Measurements from ENCODE around the gene DCAF17. TPM values are rescaled to one million over a fixed set of nuclear protein-coding genes. Genes with fewer than 3 reads are reported as not detected.

Gene DCAF17, protein sequence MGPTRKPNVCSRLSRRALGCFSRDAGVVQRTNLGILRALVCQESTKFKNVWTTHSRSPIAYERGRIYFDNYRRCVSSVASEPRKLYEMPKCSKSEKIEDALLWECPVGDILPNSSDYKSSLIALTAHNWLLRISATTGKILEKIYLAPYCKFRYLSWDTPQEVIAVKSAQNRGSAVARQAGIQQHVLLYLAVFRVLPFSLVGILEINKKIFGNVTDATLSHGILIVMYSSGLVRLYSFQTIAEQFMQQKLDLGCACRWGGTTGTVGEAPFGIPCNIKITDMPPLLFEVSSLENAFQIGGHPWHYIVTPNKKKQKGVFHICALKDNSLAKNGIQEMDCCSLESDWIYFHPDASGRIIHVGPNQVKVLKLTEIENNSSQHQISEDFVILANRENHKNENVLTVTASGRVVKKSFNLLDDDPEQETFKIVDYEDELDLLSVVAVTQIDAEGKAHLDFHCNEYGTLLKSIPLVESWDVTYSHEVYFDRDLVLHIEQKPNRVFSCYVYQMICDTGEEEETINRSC
- polyA plus RNA-seq (17.5 and 20.3 TPM in 2 replicates), polyA minus RNA-seq (53.1 and 57.6 TPM in 2 replicates)

GRCh38 chr2:171434013-171434989 is at the start of gene DCAF17:
Gene DCAF17 (plus strand): TSS chr2:171434226. CDS start chr2:171434578, 352 bp downstream.
- Histone ChIP-seq H3K36me3 (ENCODE audit: insufficient read depth, low read length) (no peaks in the 10 kb centered on the region), H4K20me1 (ENCODE audit: insufficient read depth) (no peaks in the 10 kb centered on the region), H3K27me3 (ENCODE audit: insufficient read depth, low read depth, low read length) (no peaks in the 10 kb centered on the region), H3K9me2 (ENCODE audit: insufficient read depth, low read length) (no peaks in the 10 kb centered on the region), H3K9ac (ENCODE audit: low read length) (peak within 1 kb of the TSS; percentile 84), H2AFZ (ENCODE audit: low read depth, low read length) (peak within 1 kb of the TSS; percentile 93), H3K27ac (ENCODE audit: low read length) (peak within 1 kb of the TSS; percentile 84), H3F3A (ENCODE audit: insufficient read depth, low read length, poor library complexity, severe bottlenecking) (no peaks in the 10 kb centered on the region), H3K79me2 (replicated peaks; ENCODE audit: insufficient read depth, low read length) (peaks cover 18% of the 10 kb centered on the region), H3K9me3 (ENCODE audit: low read length) (no peaks in the 10 kb centered on the region), H3K4me3 (ENCODE audit: low read length) (peak within 1 kb of the TSS; percentile 95), H3K4me2 (ENCODE audit: low read length) (peak within 1 kb of the TSS; percentile 97)
- peak; percentile 57 for TF ChIP-seq CTCF (IDR thresholded peaks at IDR 0.05; ENCODE audit: poor library complexity, severe bottlenecking)
- TF ChIP-seq RAD21 (conservative IDR thresholded peaks at IDR 0.05) = peak; percentile 63
- peak; percentile 66 for TF ChIP-seq SMC3 (conservative IDR thresholded peaks at IDR 0.05; ENCODE audit: poor library complexity)
- TF ChIP-seq POLR2AphosphoS5 (IDR thresholded peaks at IDR 0.05) = peak; percentile 61
- TF ChIP-seq TAF1 (IDR thresholded peaks at IDR 0.05; ENCODE audit: low read depth) = no peak
- no peak for TF ChIP-seq EZH2 (IDR thresholded peaks at IDR 0.05; ENCODE audit: borderline replicate concordance, insufficient read depth, low read length, poor library complexity, severe bottlenecking)
- no peak for TF ChIP-seq EP300 (conservative IDR thresholded peaks at IDR 0.05; ENCODE audit: poor library complexity, severe bottlenecking)
- TF ChIP-seq, protein P1, sequence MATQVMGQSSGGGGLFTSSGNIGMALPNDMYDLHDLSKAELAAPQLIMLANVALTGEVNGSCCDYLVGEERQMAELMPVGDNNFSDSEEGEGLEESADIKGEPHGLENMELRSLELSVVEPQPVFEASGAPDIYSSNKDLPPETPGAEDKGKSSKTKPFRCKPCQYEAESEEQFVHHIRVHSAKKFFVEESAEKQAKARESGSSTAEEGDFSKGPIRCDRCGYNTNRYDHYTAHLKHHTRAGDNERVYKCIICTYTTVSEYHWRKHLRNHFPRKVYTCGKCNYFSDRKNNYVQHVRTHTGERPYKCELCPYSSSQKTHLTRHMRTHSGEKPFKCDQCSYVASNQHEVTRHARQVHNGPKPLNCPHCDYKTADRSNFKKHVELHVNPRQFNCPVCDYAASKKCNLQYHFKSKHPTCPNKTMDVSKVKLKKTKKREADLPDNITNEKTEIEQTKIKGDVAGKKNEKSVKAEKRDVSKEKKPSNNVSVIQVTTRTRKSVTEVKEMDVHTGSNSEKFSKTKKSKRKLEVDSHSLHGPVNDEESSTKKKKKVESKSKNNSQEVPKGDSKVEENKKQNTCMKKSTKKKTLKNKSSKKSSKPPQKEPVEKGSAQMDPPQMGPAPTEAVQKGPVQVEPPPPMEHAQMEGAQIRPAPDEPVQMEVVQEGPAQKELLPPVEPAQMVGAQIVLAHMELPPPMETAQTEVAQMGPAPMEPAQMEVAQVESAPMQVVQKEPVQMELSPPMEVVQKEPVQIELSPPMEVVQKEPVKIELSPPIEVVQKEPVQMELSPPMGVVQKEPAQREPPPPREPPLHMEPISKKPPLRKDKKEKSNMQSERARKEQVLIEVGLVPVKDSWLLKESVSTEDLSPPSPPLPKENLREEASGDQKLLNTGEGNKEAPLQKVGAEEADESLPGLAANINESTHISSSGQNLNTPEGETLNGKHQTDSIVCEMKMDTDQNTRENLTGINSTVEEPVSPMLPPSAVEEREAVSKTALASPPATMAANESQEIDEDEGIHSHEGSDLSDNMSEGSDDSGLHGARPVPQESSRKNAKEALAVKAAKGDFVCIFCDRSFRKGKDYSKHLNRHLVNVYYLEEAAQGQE (IDR thresholded peaks at IDR 0.05; ENCODE audit: borderline replicate concordance) = peak; percentile 43
- TF ChIP-seq MXI1 (conservative IDR thresholded peaks at IDR 0.05; ENCODE audit: poor library complexity, severe bottlenecking) = peak; percentile 93

GRCh38 chr2:171386627-171387026 is 47.4 kb upstream of the DCAF17 start:
- Histone ChIP-seq H3K9ac (ENCODE audit: low read length) (no peak overlapping the region), H2AFZ (ENCODE audit: low read depth, low read length) (no peak overlapping the region), H3K4me2 (ENCODE audit: low read length) (no peak overlapping the region), H3K79me2 (replicated peaks; ENCODE audit: insufficient read depth, low read length) (no peaks in the 10 kb centered on the region), H3K36me3 (ENCODE audit: insufficient read depth, low read length) (no peaks in the 10 kb centered on the region), H3F3A (ENCODE audit: insufficient read depth, low read length, poor library complexity, severe bottlenecking) (no peaks in the 10 kb centered on the region), H3K9me3 (ENCODE audit: low read length) (no peaks in the 10 kb centered on the region), H3K4me3 (ENCODE audit: low read length) (no peak overlapping the region), H3K9me2 (ENCODE audit: insufficient read depth, low read length) (no peaks in the 10 kb centered on the region), H3K27ac (ENCODE audit: low read length) (no peak overlapping the region), H4K20me1 (ENCODE audit: insufficient read depth) (no peaks in the 10 kb centered on the region), H3K27me3 (ENCODE audit: insufficient read depth, low read depth, low read length) (no peaks in the 10 kb centered on the region)
- TF ChIP-seq SMC3 (conservative IDR thresholded peaks at IDR 0.05; ENCODE audit: poor library complexity) = no peak
